Peyer's patch (tissue), 4 donors: Measurements from ENCODE around the gene MEGF6.

Experiments
- POLR2A ChIP-seq, 2 donors: fragments of 450-650 bp; IDR thresholded peaks; one replicate each; pipeline ENCODE4 v1.5.1; 2017; ENCODE audit warnings: antibody characterized with exemption in 2 of 2, mild to moderate bottlenecking in 2 of 2, moderate library complexity in 2 of 2
- TF ChIP-seq, protein P1 (sequence below), 6 experiments: fragments of 450-650 bp in 4 of 6; fragments of 200-600 bp in 2 of 6; sonication (generic) in 1 of 6; IDR thresholded peaks; one replicate each; pipeline ENCODE4 v1.5.1; 2017 to 2019; ENCODE audit warnings: antibody characterized with exemption in 6 of 6, mild to moderate bottlenecking in 3 of 6, moderate library complexity in 1 of 6

- TF ChIP-seq, protein P1, sequence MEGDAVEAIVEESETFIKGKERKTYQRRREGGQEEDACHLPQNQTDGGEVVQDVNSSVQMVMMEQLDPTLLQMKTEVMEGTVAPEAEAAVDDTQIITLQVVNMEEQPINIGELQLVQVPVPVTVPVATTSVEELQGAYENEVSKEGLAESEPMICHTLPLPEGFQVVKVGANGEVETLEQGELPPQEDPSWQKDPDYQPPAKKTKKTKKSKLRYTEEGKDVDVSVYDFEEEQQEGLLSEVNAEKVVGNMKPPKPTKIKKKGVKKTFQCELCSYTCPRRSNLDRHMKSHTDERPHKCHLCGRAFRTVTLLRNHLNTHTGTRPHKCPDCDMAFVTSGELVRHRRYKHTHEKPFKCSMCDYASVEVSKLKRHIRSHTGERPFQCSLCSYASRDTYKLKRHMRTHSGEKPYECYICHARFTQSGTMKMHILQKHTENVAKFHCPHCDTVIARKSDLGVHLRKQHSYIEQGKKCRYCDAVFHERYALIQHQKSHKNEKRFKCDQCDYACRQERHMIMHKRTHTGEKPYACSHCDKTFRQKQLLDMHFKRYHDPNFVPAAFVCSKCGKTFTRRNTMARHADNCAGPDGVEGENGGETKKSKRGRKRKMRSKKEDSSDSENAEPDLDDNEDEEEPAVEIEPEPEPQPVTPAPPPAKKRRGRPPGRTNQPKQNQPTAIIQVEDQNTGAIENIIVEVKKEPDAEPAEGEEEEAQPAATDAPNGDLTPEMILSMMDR (IDR thresholded peaks at IDR 0.05), result no peak
- TF ChIP-seq POLR2A (IDR thresholded peaks at IDR 0.05), result no peak
These were observed 27.4 kb upstream of the MEGF6 start for GRCh38 chr1:3638676-3639075.
